ENCODE data around the gene SFT2D1. TPM values are rescaled to one million over a fixed set of nuclear protein-coding genes. Genes with fewer than 3 reads are reported as not detected.

Gene SFT2D1
- total RNA-seq, 1 donor from 2014 or later = 29.1 TPM

DNA sequence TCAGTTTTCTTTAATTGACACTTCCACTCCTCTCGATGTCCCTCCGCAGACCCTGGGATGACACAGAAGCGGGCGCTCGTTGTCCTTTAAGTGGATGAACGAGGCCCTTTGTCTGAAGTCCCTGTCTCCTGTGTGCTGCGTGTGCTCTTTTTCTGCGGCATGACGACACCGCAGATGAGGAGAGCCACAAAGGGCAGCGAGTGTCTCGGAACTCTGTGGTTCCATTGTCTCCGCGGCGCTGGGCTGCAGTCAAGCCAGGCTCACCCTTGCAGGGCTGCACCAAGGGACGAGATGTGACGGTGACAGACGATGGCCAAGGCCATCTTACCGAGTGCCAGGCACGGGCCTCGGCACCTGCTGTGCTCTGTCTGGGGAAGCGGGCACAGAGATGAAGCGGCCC lies 44.7 kb downstream of the SFT2D1 start:
- peaks cover 7% of the 10 kb centered on the region for H3K27me3 Mint-ChIP-seq (ENCODE audit: unreplicated experiment)
- TF ChIP-seq, protein P1, sequence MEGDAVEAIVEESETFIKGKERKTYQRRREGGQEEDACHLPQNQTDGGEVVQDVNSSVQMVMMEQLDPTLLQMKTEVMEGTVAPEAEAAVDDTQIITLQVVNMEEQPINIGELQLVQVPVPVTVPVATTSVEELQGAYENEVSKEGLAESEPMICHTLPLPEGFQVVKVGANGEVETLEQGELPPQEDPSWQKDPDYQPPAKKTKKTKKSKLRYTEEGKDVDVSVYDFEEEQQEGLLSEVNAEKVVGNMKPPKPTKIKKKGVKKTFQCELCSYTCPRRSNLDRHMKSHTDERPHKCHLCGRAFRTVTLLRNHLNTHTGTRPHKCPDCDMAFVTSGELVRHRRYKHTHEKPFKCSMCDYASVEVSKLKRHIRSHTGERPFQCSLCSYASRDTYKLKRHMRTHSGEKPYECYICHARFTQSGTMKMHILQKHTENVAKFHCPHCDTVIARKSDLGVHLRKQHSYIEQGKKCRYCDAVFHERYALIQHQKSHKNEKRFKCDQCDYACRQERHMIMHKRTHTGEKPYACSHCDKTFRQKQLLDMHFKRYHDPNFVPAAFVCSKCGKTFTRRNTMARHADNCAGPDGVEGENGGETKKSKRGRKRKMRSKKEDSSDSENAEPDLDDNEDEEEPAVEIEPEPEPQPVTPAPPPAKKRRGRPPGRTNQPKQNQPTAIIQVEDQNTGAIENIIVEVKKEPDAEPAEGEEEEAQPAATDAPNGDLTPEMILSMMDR (IDR thresholded peaks at IDR 0.05; ENCODE audit: unreplicated experiment) = no peak
- H3K27ac Mint-ChIP-seq (ENCODE audit: unreplicated experiment) = no peak overlapping the region
- H3K4me1 Mint-ChIP-seq (ENCODE audit: unreplicated experiment) = no peaks in the 10 kb centered on the region
- no peaks in the 10 kb centered on the region for H3K9me3 Mint-ChIP-seq (ENCODE audit: unreplicated experiment)
- no peak for DNase-seq (ENCODE audit: low spot score)
- no peak overlapping the region for H3K4me3 Mint-ChIP-seq (ENCODE audit: unreplicated experiment)
- no peaks in the 10 kb centered on the region for H3K36me3 Mint-ChIP-seq (ENCODE audit: low read depth, unreplicated experiment)

GRCh38 chr6:166296035-166296883 lies 46.1 kb downstream of the SFT2D1 start:
- Mint-ChIP-seq H3K4me3 (ENCODE audit: unreplicated experiment) (no peak overlapping the region), H3K27me3 (ENCODE audit: unreplicated experiment) (peaks cover 7% of the 10 kb centered on the region), H3K9me3 (ENCODE audit: unreplicated experiment) (no peaks in the 10 kb centered on the region), H3K4me1 (ENCODE audit: unreplicated experiment) (no peaks in the 10 kb centered on the region), H3K27ac (ENCODE audit: unreplicated experiment) (no peak overlapping the region), H3K36me3 (ENCODE audit: low read depth, unreplicated experiment) (no peaks in the 10 kb centered on the region)
- TF ChIP-seq, protein P1 (IDR thresholded peaks at IDR 0.05; ENCODE audit: unreplicated experiment) = no peak
- DNase-seq (ENCODE audit: low spot score) = no peak

- H3K4me1 Mint-ChIP-seq (ENCODE audit: unreplicated experiment) = no peaks in the 10 kb centered on the region
- DNase-seq (ENCODE audit: low spot score) = no peak
- no peak overlapping the region for H3K4me3 Mint-ChIP-seq (ENCODE audit: unreplicated experiment)
- TF ChIP-seq, protein P1 (IDR thresholded peaks at IDR 0.05; ENCODE audit: unreplicated experiment) = no peak
- H3K9me3 Mint-ChIP-seq (ENCODE audit: unreplicated experiment) = no peaks in the 10 kb centered on the region
- H3K27me3 Mint-ChIP-seq (ENCODE audit: unreplicated experiment) = peaks cover 4% of the 10 kb centered on the region
- H3K36me3 Mint-ChIP-seq (ENCODE audit: low read depth, unreplicated experiment) = no peaks in the 10 kb centered on the region
- H3K27ac Mint-ChIP-seq (ENCODE audit: unreplicated experiment) = no peak overlapping the region
Observed at GRCh38 chr6:166293731-166294584, 48.4 kb downstream of the SFT2D1 start.

- no peak overlapping the region for H3K4me3 Mint-ChIP-seq (ENCODE audit: unreplicated experiment)
- no peaks in the 10 kb centered on the region for H3K36me3 Mint-ChIP-seq (ENCODE audit: low read depth, unreplicated experiment)
Observed at GRCh38 chr6:166289207-166290060, 52.9 kb downstream of the SFT2D1 start.

More at GRCh38 chr6:166289207-166290060, 52.9 kb downstream of the SFT2D1 start:
- Mint-ChIP-seq H3K27ac (ENCODE audit: unreplicated experiment) (no peak overlapping the region), H3K9me3 (ENCODE audit: unreplicated experiment) (no peaks in the 10 kb centered on the region), H3K4me1 (ENCODE audit: unreplicated experiment) (peaks cover 18% of the 10 kb centered on the region), H3K27me3 (ENCODE audit: unreplicated experiment) (no peaks in the 10 kb centered on the region)
- no peak for DNase-seq (ENCODE audit: low spot score)
- TF ChIP-seq, protein P1 (IDR thresholded peaks at IDR 0.05; ENCODE audit: unreplicated experiment) = no peak
